Lung (tissue), 12 donors: ENCODE measurements around the gene EXPH5. TPM values are rescaled to one million over a fixed set of nuclear protein-coding genes. Genes with fewer than 3 reads are reported as not detected.
A peak's percentile ranks its signal among the peaks of the same experiment; 100 is the strongest.

Experiments
- ATAC-seq: fragments of 200-7000 bp; cut with Tn5 transposase; one replicate; pipeline ENCODE4 v1.9.1; 2020; ENCODE audit warnings: moderate number of reproducible peaks; ENCODE audit not compliant: insufficient read depth, low FRiP score
- DNase-seq, 3 donors: peaks; one replicate each; pipeline ENCODE4 v3.0.0-alpha.2; 2013 to 2017
- H3K27ac ChIP-seq, 2 donors: one replicate each; pipeline ENCODE4 v1.5.1; 2013; ENCODE audit warnings: mild to moderate bottlenecking in 2 of 2, moderate library complexity in 2 of 2, control low read depth in 1 of 2, inconsistent platforms in 1 of 2, low read depth in 1 of 2, low read length in 1 of 2
- H3K27me3 ChIP-seq, 3 donors: one replicate each; pipeline ENCODE4 v1.5.1; 2013; ENCODE audit warnings: low read length in 2 of 3; ENCODE audit not compliant: control insufficient read depth in 3 of 3, insufficient read depth in 3 of 3
- H3K36me3 ChIP-seq, 4 donors: one replicate each; pipeline ENCODE4 v1.5.1; 2013; ENCODE audit warnings: low read length in 4 of 4, mild to moderate bottlenecking in 1 of 4, moderate library complexity in 1 of 4; ENCODE audit not compliant: control insufficient read depth in 4 of 4, insufficient read depth in 4 of 4
- H3K4me1 ChIP-seq, 5 donors: one replicate each; pipeline ENCODE4 v1.5.1; 2013; ENCODE audit warnings: low read length in 5 of 5, mild to moderate bottlenecking in 2 of 5, moderate library complexity in 1 of 5; ENCODE audit not compliant: control insufficient read depth in 5 of 5, insufficient read depth in 5 of 5
- H3K4me3 ChIP-seq: one replicate; pipeline ENCODE4 v1.5.1; 2013; ENCODE audit warnings: mild to moderate bottlenecking, control low read depth, moderate library complexity
- H3K9ac ChIP-seq, 2 donors: one replicate each; pipeline ENCODE4 v1.5.1; 2013; ENCODE audit warnings: low read length in 2 of 2, control low read depth in 1 of 2; ENCODE audit not compliant: insufficient read depth in 1 of 2
- H3K9me3 ChIP-seq, 4 donors: one replicate each; pipeline ENCODE4 v1.5.1; 2013; ENCODE audit warnings: low read length in 3 of 4, mild to moderate bottlenecking in 1 of 4, moderate library complexity in 1 of 4; ENCODE audit not compliant: control insufficient read depth in 4 of 4, insufficient read depth in 3 of 4
- WGBS, 2 donors: extraction: QIAGEN DNeasy Blood & Tissue Kit; methylation state at CpG; one replicate each; pipeline ENCODE4 v1.1.7; 2013; 5-methylcytosine and 5-hydroxymethylcytosine counted together
- polyA plus RNA-seq, 2 donors: library from polyadenylated mRNA; stranded (reverse); fragments of 200-250 nt; gene quantifications; one replicate each; pipeline ENCODE4 v1.2.1, GENCODE V29; 2013
- total RNA-seq, 2 donors: library from RNA; depleted of rRNA in 1 of 2; stranded (reverse); fragments of >200 nt in 1 of 2; gene quantifications; one replicate each; pipeline ENCODE4 v1.2.1, GENCODE V29; 2014 to 2021
- TF ChIP-seq, protein P1 (sequence below): IDR thresholded peaks from 2 replicates; pipeline ENCODE4 v1.5.1; 2012; ENCODE audit warnings: mild to moderate bottlenecking; ENCODE audit errors: control extremely low read depth, extremely low read depth
- donor health status: control.
- donor health status: control.
- donor health status: Bipolar disorder and iron deficiency.
- donor health status: healthy.
- donor health status: DM: yes; HTN: yes; CAD: no.

EXPH5 gene
- total and polyA plus RNA-seq, 4 donors: 1.1 to 28.8 (median 15.2) TPM

DNA sequence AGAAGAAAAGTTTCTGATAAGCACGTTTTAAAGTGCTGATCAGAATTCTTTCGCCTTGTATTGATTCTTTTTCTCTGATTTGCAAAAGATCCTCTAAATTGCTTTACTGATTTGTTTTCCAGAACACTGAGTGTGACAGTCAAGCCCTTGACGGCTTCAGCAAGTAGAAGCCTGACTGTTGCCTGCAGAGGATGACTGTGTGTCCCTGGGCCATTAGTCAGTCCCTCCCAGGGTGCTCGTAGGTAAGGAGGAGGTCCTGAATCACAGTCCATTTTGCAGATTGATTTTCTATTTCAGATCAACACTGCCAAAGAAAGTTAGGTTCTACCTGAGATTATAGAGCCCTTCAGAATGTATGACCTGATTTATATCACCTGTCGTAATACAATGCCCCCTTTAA, 56.8 kb downstream of the EXPH5 start:
- peaks cover 0 to 8% (median 0%) of the 10 kb centered on the region in 5 donors for H3K4me1 ChIP-seq
- 78 to 89% methylated on average over 5 of the region's 5 CpGs for WGBS, 2 donors
- H3K27me3 ChIP-seq: no peaks in the 10 kb centered on the region
- ATAC-seq: no peak
- no peak for DNase-seq
- no peak overlapping the region for H3K4me3 ChIP-seq
- no peak overlapping the region for H3K27ac ChIP-seq
- H3K9me3 ChIP-seq: no peaks in the 10 kb centered on the region
- no peak overlapping the region for H3K9ac ChIP-seq
- H3K36me3 ChIP-seq: no peaks in the 10 kb centered on the region
- TF ChIP-seq, protein P1, sequence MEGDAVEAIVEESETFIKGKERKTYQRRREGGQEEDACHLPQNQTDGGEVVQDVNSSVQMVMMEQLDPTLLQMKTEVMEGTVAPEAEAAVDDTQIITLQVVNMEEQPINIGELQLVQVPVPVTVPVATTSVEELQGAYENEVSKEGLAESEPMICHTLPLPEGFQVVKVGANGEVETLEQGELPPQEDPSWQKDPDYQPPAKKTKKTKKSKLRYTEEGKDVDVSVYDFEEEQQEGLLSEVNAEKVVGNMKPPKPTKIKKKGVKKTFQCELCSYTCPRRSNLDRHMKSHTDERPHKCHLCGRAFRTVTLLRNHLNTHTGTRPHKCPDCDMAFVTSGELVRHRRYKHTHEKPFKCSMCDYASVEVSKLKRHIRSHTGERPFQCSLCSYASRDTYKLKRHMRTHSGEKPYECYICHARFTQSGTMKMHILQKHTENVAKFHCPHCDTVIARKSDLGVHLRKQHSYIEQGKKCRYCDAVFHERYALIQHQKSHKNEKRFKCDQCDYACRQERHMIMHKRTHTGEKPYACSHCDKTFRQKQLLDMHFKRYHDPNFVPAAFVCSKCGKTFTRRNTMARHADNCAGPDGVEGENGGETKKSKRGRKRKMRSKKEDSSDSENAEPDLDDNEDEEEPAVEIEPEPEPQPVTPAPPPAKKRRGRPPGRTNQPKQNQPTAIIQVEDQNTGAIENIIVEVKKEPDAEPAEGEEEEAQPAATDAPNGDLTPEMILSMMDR: no peak

DNA sequence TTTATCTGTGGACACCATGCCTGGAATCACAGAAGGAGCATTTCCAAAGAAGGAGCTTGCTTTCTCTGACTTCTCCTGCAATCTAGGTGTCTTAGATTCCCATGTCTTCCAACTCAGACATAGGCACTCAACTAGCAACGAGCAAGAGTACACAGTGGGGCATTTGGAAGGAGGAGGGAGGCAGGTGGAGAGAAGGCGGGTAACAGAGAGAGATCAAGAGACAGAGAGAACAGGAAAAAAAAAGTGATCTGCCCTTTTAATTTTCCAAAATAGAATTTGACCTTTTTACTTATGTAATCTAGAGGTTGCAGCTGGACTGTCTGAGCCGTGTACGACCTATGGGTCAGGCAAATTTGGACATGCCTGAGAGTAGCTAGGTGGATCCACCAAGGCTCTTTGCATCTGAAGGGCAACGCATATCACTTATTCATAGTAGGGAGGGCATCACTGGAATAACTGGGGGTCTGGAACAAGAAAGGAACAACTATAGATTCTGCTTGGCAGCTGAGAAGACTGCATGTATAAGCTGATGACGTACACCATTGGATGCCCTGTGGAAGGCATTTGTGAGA, 58.1 kb downstream of the EXPH5 start:
- H3K27me3 ChIP-seq: no peaks in the 10 kb centered on the region
- no peak for ATAC-seq
- H3K9ac ChIP-seq: no peak overlapping the region
- DNase-seq: no peak
- peak overlapping the region in 1 of 2 donors; percentile 16 for H3K27ac ChIP-seq
- TF ChIP-seq, protein P1: no peak
- peaks cover 0 to 8% (median 0%) of the 10 kb centered on the region in 5 donors for H3K4me1 ChIP-seq
- H3K9me3 ChIP-seq: no peaks in the 10 kb centered on the region
- H3K4me3 ChIP-seq: no peak overlapping the region
- 83 to 90% methylated on average over 6 of the region's 6 CpGs for WGBS, 2 donors
- H3K36me3 ChIP-seq: peaks cover 0 to 2% (median 0%) of the 10 kb centered on the region in 4 donors

DNA sequence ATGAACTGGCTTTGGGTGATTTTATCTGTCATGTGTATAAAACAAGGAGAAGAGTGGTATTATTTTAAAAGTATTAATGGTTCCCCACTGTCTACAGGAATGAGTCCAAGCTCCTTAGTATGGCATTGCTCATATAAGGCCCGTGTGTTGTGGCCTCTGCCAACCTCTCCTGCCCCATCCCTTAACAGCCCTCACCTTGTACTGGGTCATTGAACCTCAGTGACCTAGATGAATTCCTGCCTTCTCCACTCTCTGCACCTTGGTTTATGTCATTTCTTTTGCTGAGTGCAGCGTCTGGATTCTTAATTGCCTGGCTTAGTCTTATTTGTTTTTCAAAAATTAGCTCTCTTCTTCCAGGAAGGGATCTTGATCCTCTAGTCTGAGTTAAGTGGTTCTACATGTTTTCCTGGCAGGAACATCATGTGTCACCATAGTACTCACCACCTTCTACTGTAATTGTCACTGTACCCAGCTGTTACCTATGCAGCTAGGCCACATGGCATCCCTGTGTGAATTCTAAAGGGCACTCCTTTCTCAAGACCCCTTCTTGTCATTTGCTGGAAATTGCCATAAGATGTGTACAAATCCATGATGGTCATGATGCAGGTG, 59.2 kb downstream of the EXPH5 start:
- Histone ChIP-seq H3K36me3 (peaks cover 0 to 2% (median 0%) of the 10 kb centered on the region in 4 donors), H3K9ac (no peak overlapping the region), H3K27ac (no peak overlapping the region), H3K4me3 (no peak overlapping the region), H3K9me3 (no peaks in the 10 kb centered on the region), H3K27me3 (no peaks in the 10 kb centered on the region), H3K4me1 (peaks cover 0 to 8% (median 0%) of the 10 kb centered on the region in 5 donors)
- ATAC-seq (peak; percentile 25), DNase-seq (no peak)
- TF ChIP-seq, protein P1: no peak
- 70 to 71% methylated on average over 2 of the region's 2 CpGs for WGBS, 2 donors
